T47D (cell line): Measurements from ENCODE around the gene RAP1GAP2.

Source experiments
- DNase-seq, 2 experiments: peaks; one replicate each; pipeline versions ENCODE4 v3.0.0 to v3.0.0-alpha.2; 2011 to 2012; ENCODE audit warnings: low read depth in 1 of 2, low spot score in 1 of 2
- JUND ChIP-seq: IDR thresholded peaks from 2 replicates; pipeline ENCODE4 v1.6.1; 2012; ENCODE audit warnings: low read depth
- in situ Hi-C: cut with HindIII; loops from 2 replicates; pipeline ENCODE4 v1.10.0; 2016; ENCODE audit warnings: low sequenced_read_pairs, low pct_unique_long_range_greater_than_20kb

Gene RAP1GAP2

DNA sequence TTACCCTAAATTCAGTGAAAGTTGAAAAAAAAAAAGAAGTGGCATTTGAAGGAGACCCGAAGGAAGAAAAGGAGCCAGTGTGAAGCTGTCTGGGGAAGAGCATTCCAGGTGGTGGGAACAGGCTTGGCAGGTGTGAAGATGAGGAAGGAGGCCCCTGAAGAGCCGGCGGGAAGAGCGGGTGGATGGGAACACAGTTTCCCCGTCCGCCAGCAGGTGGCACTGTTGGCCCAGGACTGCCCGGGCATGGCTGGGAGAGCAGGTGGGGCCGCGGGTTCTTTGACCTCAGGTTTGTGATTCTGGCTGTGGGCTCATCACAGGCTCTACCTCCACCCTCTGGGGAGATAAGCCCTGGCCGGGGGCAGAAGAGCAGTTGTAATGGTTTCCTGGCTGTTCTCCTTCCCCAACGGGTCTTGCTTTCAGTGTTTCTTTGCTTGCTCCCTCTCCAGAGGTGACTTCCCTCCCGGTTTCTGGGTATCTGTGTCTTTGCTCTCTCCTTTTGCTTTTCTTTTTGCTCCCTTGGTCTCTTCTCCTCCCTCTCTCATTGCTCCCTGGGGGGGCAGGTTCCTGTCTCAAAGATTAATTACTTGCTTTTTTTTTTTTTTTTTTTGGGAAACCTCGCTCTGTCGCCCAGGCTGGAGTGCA is 32.3 kb downstream of the RAP1GAP2 start:
- peak; percentile 67 for DNase-seq
- in situ Hi-C loops, result no loop called here
- TF ChIP-seq JUND, result no peak

DNA sequence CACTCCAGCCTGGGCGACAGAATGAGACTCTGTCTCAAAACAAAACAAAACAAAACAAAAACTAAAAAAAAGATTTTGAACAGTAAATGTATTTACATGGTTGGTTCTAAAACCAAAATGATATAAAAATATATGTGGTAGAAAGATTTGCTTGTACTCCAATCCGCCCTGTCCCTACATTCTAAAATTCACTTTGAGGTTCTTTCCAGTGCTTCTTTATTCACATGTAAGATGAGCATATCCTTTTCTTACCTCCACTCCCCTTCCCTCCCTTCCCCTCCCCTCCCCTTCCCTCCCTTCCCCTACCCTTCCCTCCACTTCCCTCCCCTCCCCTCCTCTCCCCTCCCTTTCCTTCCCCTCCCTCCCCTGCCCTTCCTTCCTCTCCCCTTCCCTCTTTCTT is 34.4 kb downstream of the RAP1GAP2 start:
- in situ Hi-C loops, result no loop called here
- no peak for TF ChIP-seq JUND
- DNase-seq, result no peak

DNA sequence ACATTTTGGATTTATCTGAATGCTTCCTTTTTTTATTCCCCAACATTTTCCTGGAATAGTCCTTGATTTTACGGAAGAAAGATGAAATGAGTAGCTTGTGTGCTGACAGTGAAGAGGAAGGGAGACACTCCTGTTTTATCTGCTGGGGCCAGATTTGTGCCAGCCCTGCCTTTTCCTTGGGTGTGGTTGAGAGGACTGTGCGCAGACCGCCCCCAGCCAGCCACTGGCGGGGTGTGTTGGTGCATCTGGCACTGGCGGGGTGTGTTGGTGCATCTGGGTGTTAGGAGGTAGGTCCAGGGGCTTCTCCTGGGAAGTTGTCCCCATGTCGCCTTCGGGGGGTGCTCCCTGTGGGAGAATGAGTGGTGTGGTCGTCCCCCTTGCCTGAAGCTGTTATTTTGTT is 39.5 kb downstream of the RAP1GAP2 start:
- in situ Hi-C loops, result no loop called here
- TF ChIP-seq JUND, result no peak
- DNase-seq, result no peak

DNA sequence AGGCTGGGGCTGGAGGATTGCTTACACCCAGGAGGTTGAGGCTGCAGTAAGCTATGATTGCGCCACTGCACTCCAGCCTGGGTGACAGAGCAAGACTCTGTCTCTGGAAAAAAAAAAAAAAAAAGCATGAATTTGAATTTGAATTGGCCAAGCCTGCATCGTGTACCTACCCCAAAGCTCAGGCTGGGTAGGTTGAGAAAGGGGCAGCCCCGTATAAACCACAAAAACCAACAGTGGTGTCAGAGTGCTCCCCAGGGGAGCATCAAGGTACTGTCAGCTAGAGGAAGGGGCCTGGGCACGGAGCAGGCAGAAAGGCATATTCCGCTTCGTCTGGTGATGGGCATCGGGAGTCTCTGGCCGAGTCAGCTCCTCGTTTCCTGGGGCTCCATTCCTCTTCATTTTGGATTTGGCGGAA is 40.9 kb downstream of the RAP1GAP2 start:
- TF ChIP-seq JUND, result no peak
- no peak for DNase-seq
- in situ Hi-C loops, result no loop called here

DNA sequence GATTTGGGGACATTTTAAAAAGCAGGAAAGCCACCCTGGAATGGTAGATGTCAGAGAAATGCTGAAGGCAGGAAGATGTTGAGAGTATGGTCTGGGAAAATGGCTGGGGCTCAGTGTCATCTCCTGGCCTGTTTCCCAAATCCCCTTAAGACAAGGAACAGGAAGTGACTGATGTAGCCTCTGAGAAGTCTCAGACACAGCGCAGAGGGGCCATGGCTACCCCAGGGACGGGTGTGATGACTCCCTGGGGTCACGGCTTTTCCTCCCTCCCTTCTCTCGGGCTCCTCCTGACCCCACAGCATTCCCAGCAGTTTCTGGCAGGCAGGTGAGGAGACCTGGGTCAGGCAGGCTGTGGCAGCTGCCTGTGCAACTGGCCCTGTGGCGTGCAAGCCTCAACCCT is 45.4 kb downstream of the RAP1GAP2 start:
- TF ChIP-seq JUND, result no peak
- DNase-seq, result no peak
- in situ Hi-C loops, result no loop called here

DNA sequence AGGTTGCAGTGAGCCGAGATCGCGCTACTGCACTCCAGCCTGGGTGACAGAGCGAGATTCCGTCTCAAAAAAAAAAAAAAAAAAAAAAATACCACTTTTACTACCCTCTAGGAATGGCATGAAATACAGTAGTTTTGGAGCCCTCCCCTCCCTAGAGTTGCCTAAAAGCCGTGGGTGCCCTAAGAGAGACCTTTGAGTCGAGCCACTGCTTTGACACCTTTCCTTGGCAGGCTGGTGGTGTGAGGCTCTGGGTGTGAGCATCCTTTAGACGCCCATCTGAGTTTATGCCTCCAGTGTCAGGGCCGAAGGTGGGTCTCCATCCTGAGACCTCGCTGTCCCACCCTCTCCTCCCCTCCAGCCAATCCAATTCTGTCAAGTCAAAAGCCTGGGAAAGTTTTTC is 46.2 kb downstream of the RAP1GAP2 start:
- TF ChIP-seq JUND, result no peak
- DNase-seq, result no peak

DNA sequence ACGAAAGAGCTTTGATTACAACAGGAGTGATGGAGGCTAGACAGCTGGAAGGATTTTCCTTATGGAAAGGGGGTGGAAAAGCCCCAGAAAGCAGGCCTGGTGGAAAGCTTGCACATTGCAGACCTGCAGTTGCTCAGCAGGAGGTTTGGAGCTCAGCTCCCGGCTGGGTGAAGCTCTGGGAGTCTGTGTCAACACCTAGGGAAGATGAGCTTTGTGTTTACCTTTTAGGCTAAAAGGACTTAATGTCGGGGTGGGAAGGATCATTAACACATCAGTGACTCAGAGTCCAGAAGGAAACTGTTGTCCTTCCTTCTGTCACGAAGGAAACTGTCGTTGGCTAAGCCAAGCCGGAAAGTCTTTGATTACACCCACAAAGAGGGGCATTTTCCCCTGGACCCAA is 48.2 kb downstream of the RAP1GAP2 start:
- in situ Hi-C loops, result no loop called here
- no peak for TF ChIP-seq JUND
- DNase-seq, result no peak

More for the DNA sequence above, 46.2 kb downstream of the RAP1GAP2 start:
- in situ Hi-C loops, result no loop called here

DNA sequence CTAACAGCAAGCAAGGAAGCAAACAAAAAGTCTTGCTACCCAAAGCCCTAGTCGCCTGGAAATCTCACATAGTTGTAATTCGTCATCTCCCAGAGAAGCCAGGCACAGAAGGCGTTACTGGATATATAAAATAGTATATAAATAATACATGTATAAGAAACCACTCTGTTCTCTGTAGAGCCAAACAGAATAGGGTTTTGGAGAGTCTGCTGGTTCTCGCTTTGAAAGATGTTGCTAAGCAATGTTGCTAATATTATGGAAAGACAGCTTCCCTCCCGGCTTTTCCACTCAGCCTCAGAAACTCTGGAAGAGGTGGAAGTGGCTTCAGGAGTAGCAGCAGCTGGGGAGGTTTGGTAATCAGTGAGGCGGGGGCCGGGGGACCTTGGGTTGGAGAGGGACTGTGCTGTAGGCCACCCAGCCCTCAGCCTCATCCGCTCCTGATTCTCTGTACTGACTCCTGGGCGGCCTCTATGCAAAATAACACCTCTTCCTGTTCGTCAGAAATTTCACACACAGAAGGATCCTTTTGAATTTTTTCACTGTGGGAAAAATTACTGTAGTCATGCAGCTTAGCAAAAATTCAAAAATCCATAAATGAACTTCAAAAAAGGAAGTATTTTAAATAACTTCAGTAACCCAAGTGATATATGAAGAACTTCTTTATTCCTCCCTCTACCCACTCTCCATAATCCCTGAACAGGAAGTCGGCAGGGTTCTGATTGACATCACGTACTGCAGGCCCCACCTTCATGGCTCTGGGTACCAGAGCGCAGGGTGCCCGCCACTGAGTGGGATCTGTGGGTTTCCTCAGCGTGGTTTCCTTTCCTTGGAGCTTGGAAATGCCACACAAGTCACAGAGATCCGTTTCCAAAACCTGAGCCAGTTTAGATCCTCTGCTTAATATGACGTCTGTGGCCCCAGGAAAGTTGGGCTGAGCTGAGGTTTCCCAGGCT is 51.4 kb downstream of the RAP1GAP2 start:
- no peak for TF ChIP-seq JUND
- in situ Hi-C loops, result no loop called here
- DNase-seq, result no peak

DNA sequence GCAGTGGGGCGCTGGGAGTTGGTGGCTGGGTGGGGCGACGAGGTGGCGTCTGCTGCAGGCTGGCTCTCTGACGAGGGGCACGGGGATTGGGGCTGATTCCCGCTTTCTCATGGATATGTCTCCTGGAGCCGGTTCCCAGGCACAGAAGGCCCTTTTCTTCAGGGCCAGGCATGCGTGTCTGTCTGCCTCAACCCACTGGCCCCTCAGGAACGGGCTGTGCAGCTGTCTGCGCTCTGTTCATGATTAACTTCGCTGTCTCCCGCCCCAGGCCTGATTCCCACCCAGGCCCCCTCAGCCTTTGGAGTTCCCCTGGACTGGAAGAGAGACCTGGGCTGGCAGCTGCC is 53.1 kb downstream of the RAP1GAP2 start:
- no peak for TF ChIP-seq JUND
- in situ Hi-C loops, result no loop called here
- DNase-seq, result no peak

DNA sequence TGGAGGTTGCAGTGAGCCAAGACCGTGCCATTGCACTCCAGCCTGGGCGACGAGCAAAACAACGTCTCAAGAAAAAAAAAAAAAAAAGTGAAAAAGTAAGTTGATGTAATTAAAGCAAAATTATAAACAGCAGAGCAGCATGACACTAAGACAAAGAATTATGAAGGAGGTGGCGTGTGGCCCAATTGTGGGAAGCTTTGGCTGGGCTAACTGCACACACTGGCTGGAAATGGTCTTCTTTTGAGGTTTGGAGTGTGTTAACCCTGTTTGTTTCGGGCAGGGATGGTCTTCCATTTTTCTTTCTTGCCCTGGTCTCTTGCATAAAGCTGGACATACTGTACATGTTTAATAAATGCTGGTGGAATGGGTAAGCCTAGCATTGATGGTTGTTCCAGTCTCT is 54.8 kb downstream of the RAP1GAP2 start:
- no peak for TF ChIP-seq JUND
- in situ Hi-C loops, result no loop called here
- no peak for DNase-seq

DNA sequence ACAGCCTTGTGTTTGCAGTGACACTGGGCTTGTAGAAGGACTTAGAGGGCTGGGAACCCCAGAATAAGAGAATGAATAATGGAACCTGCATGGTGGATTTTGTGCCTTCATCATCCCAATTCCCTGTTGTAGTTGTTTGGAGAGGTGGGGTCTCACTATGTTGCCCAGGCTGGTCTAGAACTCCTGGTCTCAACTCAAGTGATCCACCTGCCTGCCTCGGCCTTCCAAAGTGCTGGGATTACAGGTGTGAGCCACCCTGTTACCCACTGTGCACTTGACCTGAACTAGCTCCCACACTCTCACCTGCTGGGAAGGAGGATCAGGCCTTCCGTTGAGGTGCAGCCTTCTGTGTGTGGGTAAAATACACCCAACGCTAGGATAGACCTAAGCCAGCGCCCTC is 55.4 kb downstream of the RAP1GAP2 start:
- no peak for DNase-seq
- no peak for TF ChIP-seq JUND
- in situ Hi-C loops, result no loop called here

DNA sequence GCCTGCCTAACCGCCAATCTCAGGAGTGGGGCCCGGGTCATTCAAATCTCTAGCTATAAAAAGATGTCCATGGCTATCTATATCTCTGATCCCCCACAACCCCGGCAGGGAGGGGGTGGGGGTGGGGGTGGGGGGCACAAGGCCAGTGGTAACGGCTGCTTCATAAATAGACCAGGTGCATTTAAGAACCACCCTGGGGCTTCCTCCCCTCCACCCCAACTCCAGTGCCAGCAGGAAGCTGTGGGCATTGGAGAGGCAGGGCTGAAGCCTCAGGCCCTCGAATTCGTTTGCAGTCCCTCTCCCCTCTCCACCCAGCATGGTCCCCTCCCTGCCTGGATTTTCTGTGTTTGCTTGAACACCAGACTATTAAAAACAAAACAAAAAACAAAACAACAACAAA is 56.0 kb downstream of the RAP1GAP2 start:
- TF ChIP-seq JUND, result no peak
- DNase-seq, result no peak
- in situ Hi-C loops, result no loop called here

DNA sequence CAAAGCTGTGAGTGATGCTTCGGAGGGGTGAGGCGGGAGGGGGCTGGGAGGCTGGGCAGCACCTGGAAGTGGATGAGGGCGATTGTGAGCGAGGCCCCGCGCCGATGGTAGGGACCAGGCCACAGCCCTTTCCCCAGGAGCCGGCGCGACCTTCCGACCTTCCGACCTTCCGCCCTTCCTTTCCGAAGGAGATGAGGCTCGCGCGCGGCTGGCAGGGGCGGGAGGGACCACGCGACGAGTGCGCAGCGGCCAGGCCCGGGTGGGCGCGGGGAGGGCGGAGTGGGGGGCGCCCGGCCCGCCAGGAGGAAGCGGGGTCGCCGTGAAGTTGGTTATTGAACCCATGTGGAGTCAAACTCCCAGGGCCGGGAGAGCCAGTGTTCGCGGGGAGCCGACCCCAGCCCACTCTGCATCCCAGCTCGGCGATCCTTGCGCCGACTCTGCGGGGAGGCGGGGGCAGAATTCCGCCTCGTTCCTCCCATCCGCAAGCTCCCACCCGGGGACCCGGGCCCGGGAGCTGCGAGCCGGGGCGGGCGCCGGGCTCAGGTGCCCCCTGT is 56.6 kb downstream of the RAP1GAP2 start:
- DNase-seq, result no peak
- TF ChIP-seq JUND, result no peak
- in situ Hi-C loops, result no loop called here
